Epithelial cell of proximal tubule (primary cell): Measurements from ENCODE around the gene COMT. TPM values are rescaled to one million over a fixed set of nuclear protein-coding genes. Genes with fewer than 3 reads are reported as not detected.

ENCODE experiments used
- DNase-seq: peaks from one replicate; pipeline ENCODE4 v3.0.0-alpha.2; 2011; ENCODE audit warnings: low read depth
- H3K4me3 ChIP-seq: 2 replicates; pipeline ENCODE4 v1.5.1; 2011; ENCODE audit warnings: low read depth, mild to moderate bottlenecking, low read length
- CTCF ChIP-seq: conservative IDR thresholded peaks from 2 replicates; pipeline ENCODE4 v1.5.1; 2012; ENCODE audit warnings: low read depth, mild to moderate bottlenecking, low read length
- total RNA-seq: library from RNA; depleted of rRNA; stranded (reverse); fragments of >200 nt; gene quantifications from 2 replicates; pipeline ENCODE4 v1.2.3, GENCODE V29; 2015

The COMT gene
- total RNA-seq, 1 donor from 2014 or later, result 272 TPM

GRCh38 chr22:19968450-19968891, 26.9 kb downstream of the COMT start:
- DNase-seq, result no peak
- H3K4me3 ChIP-seq, result no peak overlapping the region
- no peak for TF ChIP-seq CTCF

- no peak for DNase-seq
- TF ChIP-seq CTCF, result no peak
- H3K4me3 ChIP-seq, result no peak overlapping the region
Observed at GRCh38 chr22:19969141-19969928, 27.8 kb downstream of the COMT start.

- no peak overlapping the region for H3K4me3 ChIP-seq
- no peak for DNase-seq
- no peak for TF ChIP-seq CTCF
Observed at GRCh38 chr22:19970031-19970478, 28.5 kb downstream of the COMT start.

GRCh38 chr22:19970479-19971275, 29.1 kb downstream of the COMT start:
- no peak for DNase-seq
- TF ChIP-seq CTCF, result peak; percentile 80
- H3K4me3 ChIP-seq, result no peak overlapping the region

GRCh38 chr22:19971276-19972124, 29.9 kb downstream of the COMT start:
- TF ChIP-seq CTCF, result no peak
- H3K4me3 ChIP-seq, result no peak overlapping the region
- DNase-seq, result no peak

- no peak for DNase-seq
- TF ChIP-seq CTCF, result no peak
- H3K4me3 ChIP-seq, result no peak overlapping the region
Observed at GRCh38 chr22:19972251-19972650, 30.7 kb downstream of the COMT start.
